Endothelial cell of umbilical vein (primary cell): Measurements from ENCODE around the gene BCAR3. TPM values are rescaled to one million over a fixed set of nuclear protein-coding genes. Genes with fewer than 3 reads are reported as not detected.

Experiments
- BruUV-seq: library from RNA; stranded (reverse); fragments of 400-500 nt; replicated peaks from 2 replicates; lab custom pipeline; 2021; lab: Mats Ljungman, UMichigan
- CTCF ChIA-PET: fragments of 300-600, 350-600 bp; sonication (Branson Sonifier 250); formaldehyde crosslinking; loops from one replicate; lab custom pipeline; 2021; ENCODE audit warnings: antibody characterized with exemption, inconsistent platforms; lab: Charles Lee
- POLR2A ChIA-PET: fragments of 300-600, 350-600 bp; sonication (Branson Sonifier 250); formaldehyde crosslinking; loops from one replicate; lab custom pipeline; 2021; ENCODE audit warnings: antibody characterized with exemption, inconsistent platforms; lab: Charles Lee
- DNase-seq: peaks from one replicate; pipeline ENCODE4 v3.0.0-alpha.2; 2011; ENCODE audit warnings: low read depth, low spot score
- FAIRE-seq: peaks from 2 replicates; lab custom pipeline; 2011; peaks lifted over from hg19 to GRCh38; lab: Jason Lieb, UNC
- H2AFZ ChIP-seq: 2 replicates; pipeline ENCODE4 v1.6.0; 2012; ENCODE audit warnings: low read depth, low read length, control low read depth, inconsistent platforms
- H3K27ac ChIP-seq: 2 replicates; pipeline ENCODE4 v1.5.1; 2011; ENCODE audit warnings: low read depth, mild to moderate bottlenecking, control low read depth, low read length, moderate library complexity; ENCODE audit not compliant: insufficient read depth
- H3K27me3 ChIP-seq, 2 experiments: 2 replicates each; pipeline versions ENCODE4 v1.6.0 to v1.6.1; 2011; ENCODE audit warnings: low read length in 2 of 2, mixed read lengths in 1 of 2; ENCODE audit not compliant: control insufficient read depth in 2 of 2, insufficient read depth in 2 of 2
- H3K36me3 ChIP-seq, 2 experiments: 2 replicates in 1 of 2; 3 replicates in 1 of 2; pipeline ENCODE4 v1.5.1; 2011; ENCODE audit warnings: low read length in 2 of 2, mild to moderate bottlenecking in 1 of 2, moderate library complexity in 1 of 2; ENCODE audit not compliant: control insufficient read depth in 2 of 2, insufficient read depth in 2 of 2; ENCODE audit errors: extremely low read depth in 1 of 2
- H3K4me1 ChIP-seq: 3 replicates; pipeline ENCODE4 v1.5.1; 2011; ENCODE audit warnings: mild to moderate bottlenecking, low read length; ENCODE audit not compliant: control insufficient read depth, insufficient read depth; ENCODE audit errors: extremely low read depth
- H3K4me2 ChIP-seq: 2 replicates; pipeline ENCODE4 v1.6.1; 2011; ENCODE audit warnings: low read length, control low read depth, mixed read lengths; ENCODE audit not compliant: insufficient read depth
- H3K4me3 ChIP-seq, 3 experiments: fragments of 200-600 bp in 1 of 3; sonication (generic), shearing (Covaris generic) in 1 of 3; replicated peaks in 1 of 3; 2 replicates each; pipeline ENCODE4 v1.5.1; 2011 to 2016; ENCODE audit warnings: control low read depth in 3 of 3, low read length in 3 of 3, mild to moderate bottlenecking in 2 of 3, inconsistent platforms in 1 of 3, low read depth in 1 of 3, moderate library complexity in 1 of 3; ENCODE audit not compliant: insufficient read depth in 1 of 3
- H3K79me2 ChIP-seq: 2 replicates; pipeline ENCODE4 v1.6.0; 2012; ENCODE audit warnings: low read length, inconsistent platforms; ENCODE audit not compliant: control insufficient read depth, insufficient read depth
- H3K9ac ChIP-seq: replicated peaks from 2 replicates; pipeline ENCODE3; 2011; ENCODE audit warnings: low read length, control low read depth; ENCODE audit not compliant: insufficient read depth; ENCODE audit errors: extremely low read depth
- H3K9me1 ChIP-seq: replicated peaks from 3 replicates; pipeline ENCODE4 v1.6.0; 2011; ENCODE audit warnings: mild to moderate bottlenecking, low read length; ENCODE audit not compliant: control insufficient read depth, insufficient read depth; ENCODE audit errors: extremely low read depth
- H3K9me3 ChIP-seq: replicated peaks from 2 replicates; pipeline ENCODE4 v1.5.1; 2012; ENCODE audit warnings: low read length, inconsistent platforms; ENCODE audit not compliant: control insufficient read depth, insufficient read depth
- H4K20me1 ChIP-seq: replicated peaks from 2 replicates; pipeline ENCODE3; 2011; ENCODE audit warnings: mild to moderate bottlenecking, low read length; ENCODE audit not compliant: control insufficient read depth, insufficient read depth; ENCODE audit errors: extremely low read depth
- EZH2 ChIP-seq: IDR thresholded peaks from 2 replicates; pipeline ENCODE4 v1.6.1; 2012; ENCODE audit warnings: borderline replicate concordance, low read depth, mild to moderate bottlenecking, moderate library complexity, low read length, inconsistent platforms; ENCODE audit not compliant: severe bottlenecking
- FOS ChIP-seq: IDR thresholded peaks from 2 replicates; pipeline ENCODE4 v1.6.1; 2011; ENCODE audit warnings: mild to moderate bottlenecking, low read length, moderate library complexity, borderline replicate concordance; ENCODE audit not compliant: insufficient read depth
- GATA2 ChIP-seq: IDR thresholded peaks from 2 replicates; pipeline ENCODE4 v1.7.0; 2011; ENCODE audit warnings: low read depth, mild to moderate bottlenecking, moderate library complexity, mixed read lengths, low read length; ENCODE audit not compliant: insufficient read length, insufficient read depth
- JUN ChIP-seq: IDR thresholded peaks from 2 replicates; pipeline ENCODE4 v1.6.1; 2011; ENCODE audit warnings: borderline replicate concordance, low read depth; ENCODE audit not compliant: insufficient read length, insufficient read depth
- MYC ChIP-seq: IDR thresholded peaks from one replicate; pipeline ENCODE4 v1.6.1; 2011; ENCODE audit warnings: mild to moderate bottlenecking, low read depth, low read length
- POLR2A ChIP-seq: IDR thresholded peaks from 2 replicates; pipeline ENCODE4 v1.6.1; 2012; ENCODE audit warnings: low read depth, mild to moderate bottlenecking, control low read depth, low read length
- POLR2AphosphoS5 ChIP-seq: IDR thresholded peaks from 2 replicates; pipeline ENCODE4 v1.6.1; 2012; ENCODE audit warnings: low read depth, mild to moderate bottlenecking, control low read depth, low read length, moderate library complexity; ENCODE audit not compliant: insufficient read depth
- dilution Hi-C: fragments of 300-500 bp; cut with MboI; formaldehyde crosslinking; loops from one replicate; pipeline ENCODE4 v1.15.0; 2019; ENCODE audit warnings: low sequenced_read_pairs; ENCODE audit not compliant: extremely low pct_ligation_motif_present
- intact Hi-C: fragments of 100-400 bp; cut with micrococcal nuclease; formaldehyde crosslinking; loops from one replicate; pipeline ENCODE4 v1.10.0; 2022
- polyA plus RNA-seq, 4 experiments: library from polyadenylated mRNA; depleted of rRNA in 3 of 4; stranded (reverse) in 3 of 4; unstranded in 1 of 4; fragments of >200 nt; gene quantifications; 2 replicates each; pipeline versions ENCODE4 v1.2.1 to v1.2.3, GENCODE V29; 2011 to 2012; ENCODE audit warnings: missing spikeins in 1 of 4
- total RNA-seq: library from RNA; stranded (reverse); gene quantifications from 2 replicates; pipeline ENCODE4 v1.2.3, GENCODE V29; 2021
- TF ChIP-seq, protein P1 (sequence below): IDR thresholded peaks from 2 replicates; pipeline ENCODE4 v1.6.1; 2011; ENCODE audit not compliant: insufficient read depth, insufficient read length
- TF ChIP-seq, protein P2 (sequence below), 2 donors: IDR thresholded peaks; 1 replicate in 1 of 2; 2 replicates in 1 of 2; pipeline ENCODE4 v1.5.1; 2011; ENCODE audit warnings: low read length in 2 of 2, mild to moderate bottlenecking in 2 of 2, moderate library complexity in 2 of 2, control low read depth in 1 of 2, inconsistent platforms in 1 of 2, low read depth in 1 of 2; ENCODE audit not compliant: insufficient read depth in 1 of 2; ENCODE audit errors: extremely low read depth in 1 of 2

The BCAR3 gene
- total and polyA plus RNA-seq, 2 donors (not counting 3 experiments of a cell fraction or from before 2014, with no cell fraction given): 17.5 to 32.9 TPM

DNA sequence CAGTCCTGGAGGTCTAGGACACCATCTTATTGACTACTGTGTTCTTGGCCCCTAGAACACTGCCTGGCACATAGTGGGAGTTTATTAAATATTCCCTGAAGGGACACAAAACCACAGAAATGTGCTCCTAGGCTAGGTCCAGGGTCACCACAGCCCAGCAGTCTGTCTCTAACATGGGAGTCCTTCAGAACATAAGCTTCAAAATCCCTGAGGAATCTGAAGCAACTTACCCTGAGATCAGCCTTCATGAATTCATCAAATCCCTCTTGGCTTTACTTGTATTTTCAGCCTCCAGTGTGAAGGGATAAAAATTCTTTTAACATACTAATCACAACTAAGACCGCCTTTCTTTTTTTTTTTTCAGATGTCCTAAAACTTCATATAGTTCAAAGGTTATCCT is 32.7 kb upstream of the BCAR3 start:
- ChIA-PET CTCF (interaction anchor here (1.3 kb wide), 1 partner anchor 22 kb away, joined by 3 read pairs; no protein-coding TSS in a partner anchor), POLR2A (no interaction called here)
- H3K27ac ChIP-seq: no peak overlapping the region
- no peak for FAIRE-seq
- H3K9me3 ChIP-seq: no peaks in the 10 kb centered on the region
- H4K20me1 ChIP-seq: no peaks in the 10 kb centered on the region
- H3K4me1 ChIP-seq: no peaks in the 10 kb centered on the region
- H3K27me3 ChIP-seq: peaks cover 0 to 2% of the 10 kb centered on the region in 2 experiments
- H3K9me1 ChIP-seq: no peaks in the 10 kb centered on the region
- BruUV-seq: no TSS peak
- no peak overlapping the region for H3K9ac ChIP-seq
- H3K36me3 ChIP-seq: no peaks in the 10 kb centered on the region
- dilution Hi-C loops: no loop called here
- H3K4me2 ChIP-seq: no peak overlapping the region
- no peak overlapping the region for H3K4me3 ChIP-seq
- intact Hi-C loops: no loop called here
- DNase-seq: no peak
- no peaks in the 10 kb centered on the region for H3K79me2 ChIP-seq
- TF ChIP-seq, protein P1, sequence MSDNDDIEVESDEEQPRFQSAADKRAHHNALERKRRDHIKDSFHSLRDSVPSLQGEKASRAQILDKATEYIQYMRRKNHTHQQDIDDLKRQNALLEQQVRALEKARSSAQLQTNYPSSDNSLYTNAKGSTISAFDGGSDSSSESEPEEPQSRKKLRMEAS: no peak
- TF ChIP-seq, protein P2, sequence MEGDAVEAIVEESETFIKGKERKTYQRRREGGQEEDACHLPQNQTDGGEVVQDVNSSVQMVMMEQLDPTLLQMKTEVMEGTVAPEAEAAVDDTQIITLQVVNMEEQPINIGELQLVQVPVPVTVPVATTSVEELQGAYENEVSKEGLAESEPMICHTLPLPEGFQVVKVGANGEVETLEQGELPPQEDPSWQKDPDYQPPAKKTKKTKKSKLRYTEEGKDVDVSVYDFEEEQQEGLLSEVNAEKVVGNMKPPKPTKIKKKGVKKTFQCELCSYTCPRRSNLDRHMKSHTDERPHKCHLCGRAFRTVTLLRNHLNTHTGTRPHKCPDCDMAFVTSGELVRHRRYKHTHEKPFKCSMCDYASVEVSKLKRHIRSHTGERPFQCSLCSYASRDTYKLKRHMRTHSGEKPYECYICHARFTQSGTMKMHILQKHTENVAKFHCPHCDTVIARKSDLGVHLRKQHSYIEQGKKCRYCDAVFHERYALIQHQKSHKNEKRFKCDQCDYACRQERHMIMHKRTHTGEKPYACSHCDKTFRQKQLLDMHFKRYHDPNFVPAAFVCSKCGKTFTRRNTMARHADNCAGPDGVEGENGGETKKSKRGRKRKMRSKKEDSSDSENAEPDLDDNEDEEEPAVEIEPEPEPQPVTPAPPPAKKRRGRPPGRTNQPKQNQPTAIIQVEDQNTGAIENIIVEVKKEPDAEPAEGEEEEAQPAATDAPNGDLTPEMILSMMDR (IDR thresholded peaks at IDR 0.05; ENCODE audit: extremely low read depth in 1 of 2, insufficient read depth in 1 of 2, low read depth in 1 of 2, low read length in 2 of 2): no peak
- TF ChIP-seq JUN (no peak), FOS (no peak), POLR2A (no peak), GATA2 (no peak), MYC (no peak), POLR2AphosphoS5 (no peak), EZH2 (no peak)
- no peak overlapping the region for H2AFZ ChIP-seq
